GM18511 (cell line): ENCODE data around the gene OCRL.

Experiments
- ATAC-seq: cut with Tn5 transposase; IDR thresholded peaks from one replicate; pipeline ENCODE4 v1.9.1; 2021; ENCODE audit warnings: mild to moderate bottlenecking, moderate library complexity; ENCODE audit not compliant: unreplicated experiment

Gene OCRL

GRCh38 chrX:129632443-129632842 lies 92.4 kb downstream of the OCRL start:
- ATAC-seq, result no peak

GRCh38 chrX:129634541-129634940 lies 94.5 kb downstream of the OCRL start:
- no peak for ATAC-seq

GRCh38 chrX:129636175-129636681 lies 96.2 kb downstream of the OCRL start:
- ATAC-seq, result no peak

- peak; percentile 83 for ATAC-seq
Measured at GRCh38 chrX:129637217-129638109, 97.4 kb downstream of the OCRL start.

GRCh38 chrX:129638917-129639316 lies 98.9 kb downstream of the OCRL start:
- no peak for ATAC-seq

GRCh38 chrX:129640737-129641136 lies 100.7 kb downstream of the OCRL start:
- ATAC-seq, result no peak

GRCh38 chrX:129641469-129641868 lies 101.4 kb downstream of the OCRL start:
- ATAC-seq, result no peak

GRCh38 chrX:129641941-129642340 lies 101.9 kb downstream of the OCRL start:
- no peak for ATAC-seq
